GM06990 (cell line): ENCODE measurements around the gene RAB31.

Experiments used
- DNase-seq: peaks from one replicate; pipeline ENCODE4 v3.0.0-alpha.2; 2011; ENCODE audit not compliant: insufficient read length; ENCODE audit errors: extremely low read depth
- H3K27me3 ChIP-seq: replicated peaks from 2 replicates; pipeline ENCODE4 v1.6.0; 2011; ENCODE audit warnings: low read length; ENCODE audit not compliant: control insufficient read depth, insufficient read depth
- H3K36me3 ChIP-seq: 2 replicates; pipeline ENCODE4 v1.5.1; 2011; ENCODE audit warnings: low read length; ENCODE audit not compliant: control insufficient read depth, insufficient read depth
- H3K4me3 ChIP-seq: replicated peaks from 2 replicates; pipeline ENCODE4 v1.5.1; 2011; ENCODE audit warnings: low read depth, mild to moderate bottlenecking, control low read depth, low read length
- TF ChIP-seq, protein P1 (sequence below): IDR thresholded peaks from 2 replicates; pipeline ENCODE4 v1.5.1; 2011; ENCODE audit warnings: low read length, control low read depth, mild to moderate bottlenecking, inconsistent platforms; ENCODE audit not compliant: insufficient read depth, poor library complexity, severe bottlenecking

The RAB31 gene

GRCh38 chr18:9860682-9861081 lies 152.6 kb downstream of the RAB31 start:
- no peaks in the 10 kb centered on the region for H3K27me3 ChIP-seq
- TF ChIP-seq, protein P1, sequence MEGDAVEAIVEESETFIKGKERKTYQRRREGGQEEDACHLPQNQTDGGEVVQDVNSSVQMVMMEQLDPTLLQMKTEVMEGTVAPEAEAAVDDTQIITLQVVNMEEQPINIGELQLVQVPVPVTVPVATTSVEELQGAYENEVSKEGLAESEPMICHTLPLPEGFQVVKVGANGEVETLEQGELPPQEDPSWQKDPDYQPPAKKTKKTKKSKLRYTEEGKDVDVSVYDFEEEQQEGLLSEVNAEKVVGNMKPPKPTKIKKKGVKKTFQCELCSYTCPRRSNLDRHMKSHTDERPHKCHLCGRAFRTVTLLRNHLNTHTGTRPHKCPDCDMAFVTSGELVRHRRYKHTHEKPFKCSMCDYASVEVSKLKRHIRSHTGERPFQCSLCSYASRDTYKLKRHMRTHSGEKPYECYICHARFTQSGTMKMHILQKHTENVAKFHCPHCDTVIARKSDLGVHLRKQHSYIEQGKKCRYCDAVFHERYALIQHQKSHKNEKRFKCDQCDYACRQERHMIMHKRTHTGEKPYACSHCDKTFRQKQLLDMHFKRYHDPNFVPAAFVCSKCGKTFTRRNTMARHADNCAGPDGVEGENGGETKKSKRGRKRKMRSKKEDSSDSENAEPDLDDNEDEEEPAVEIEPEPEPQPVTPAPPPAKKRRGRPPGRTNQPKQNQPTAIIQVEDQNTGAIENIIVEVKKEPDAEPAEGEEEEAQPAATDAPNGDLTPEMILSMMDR = no peak
- peaks cover 2% of the 10 kb centered on the region; the same call in 1 of the 2 replicates for H3K36me3 ChIP-seq
- H3K4me3 ChIP-seq = no peak overlapping the region
- no peak for DNase-seq

GRCh38 chr18:9861157-9861556 lies 153.1 kb downstream of the RAB31 start:
- Histone ChIP-seq H3K36me3 (peaks cover 2% of the 10 kb centered on the region; the same call in 1 of the 2 replicates), H3K4me3 (no peak overlapping the region), H3K27me3 (no peaks in the 10 kb centered on the region)
- DNase-seq = no peak
- TF ChIP-seq, protein P1 = no peak

- Histone ChIP-seq H3K4me3 (no peak overlapping the region), H3K27me3 (no peaks in the 10 kb centered on the region), H3K36me3 (peaks cover 2% of the 10 kb centered on the region; the same call in 1 of the 2 replicates)
- TF ChIP-seq, protein P1 = no peak
- DNase-seq = no peak
Measured at GRCh38 chr18:9861933-9862332, 153.8 kb downstream of the RAB31 start.

DNA sequence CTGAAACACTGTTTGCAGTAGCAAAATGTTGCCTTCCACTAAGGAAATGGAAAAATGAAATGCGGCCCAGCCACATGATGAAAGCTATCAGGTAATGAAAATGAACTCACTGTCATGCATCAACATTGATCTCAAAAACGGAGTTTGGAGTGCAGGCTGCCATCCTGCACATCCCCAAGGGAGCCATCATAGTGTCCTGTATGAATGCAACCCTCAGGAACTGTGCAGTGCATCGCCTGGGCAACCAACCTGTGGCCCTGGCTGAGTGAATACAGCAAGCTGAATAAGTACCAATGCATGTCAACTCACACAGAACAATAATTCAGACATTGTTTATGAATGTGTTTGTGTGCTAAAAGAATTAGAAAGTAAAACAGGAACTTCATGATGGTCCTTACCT lies 154.6 kb downstream of the RAB31 start:
- Histone ChIP-seq H3K36me3 (peaks cover 2% of the 10 kb centered on the region; the same call in 1 of the 2 replicates), H3K27me3 (no peaks in the 10 kb centered on the region), H3K4me3 (no peak overlapping the region)
- TF ChIP-seq, protein P1 = no peak
- no peak for DNase-seq

DNA sequence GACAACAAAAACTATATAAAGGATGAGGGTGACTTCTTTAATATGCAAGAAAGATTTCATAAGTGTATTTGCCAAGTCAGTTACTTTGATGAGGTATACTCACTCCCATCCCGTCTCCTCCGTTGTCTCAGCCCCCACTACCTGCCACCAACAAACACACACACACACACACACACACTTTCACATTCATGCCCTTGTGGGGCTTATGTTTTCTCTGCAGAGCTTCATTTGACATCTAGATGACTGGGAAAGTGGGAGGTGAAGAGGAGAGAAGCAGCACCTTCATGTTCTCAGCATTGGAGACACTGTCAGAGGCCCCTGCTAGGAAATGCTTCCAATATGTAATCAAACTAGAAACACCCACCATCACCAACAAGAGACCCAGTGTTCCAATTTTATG lies 155.2 kb downstream of the RAB31 start:
- H3K27me3 ChIP-seq = no peaks in the 10 kb centered on the region
- TF ChIP-seq, protein P1 = no peak
- no peak overlapping the region for H3K4me3 ChIP-seq
- no peak for DNase-seq
- peaks cover 2% of the 10 kb centered on the region; the same call in 1 of the 2 replicates for H3K36me3 ChIP-seq

DNA sequence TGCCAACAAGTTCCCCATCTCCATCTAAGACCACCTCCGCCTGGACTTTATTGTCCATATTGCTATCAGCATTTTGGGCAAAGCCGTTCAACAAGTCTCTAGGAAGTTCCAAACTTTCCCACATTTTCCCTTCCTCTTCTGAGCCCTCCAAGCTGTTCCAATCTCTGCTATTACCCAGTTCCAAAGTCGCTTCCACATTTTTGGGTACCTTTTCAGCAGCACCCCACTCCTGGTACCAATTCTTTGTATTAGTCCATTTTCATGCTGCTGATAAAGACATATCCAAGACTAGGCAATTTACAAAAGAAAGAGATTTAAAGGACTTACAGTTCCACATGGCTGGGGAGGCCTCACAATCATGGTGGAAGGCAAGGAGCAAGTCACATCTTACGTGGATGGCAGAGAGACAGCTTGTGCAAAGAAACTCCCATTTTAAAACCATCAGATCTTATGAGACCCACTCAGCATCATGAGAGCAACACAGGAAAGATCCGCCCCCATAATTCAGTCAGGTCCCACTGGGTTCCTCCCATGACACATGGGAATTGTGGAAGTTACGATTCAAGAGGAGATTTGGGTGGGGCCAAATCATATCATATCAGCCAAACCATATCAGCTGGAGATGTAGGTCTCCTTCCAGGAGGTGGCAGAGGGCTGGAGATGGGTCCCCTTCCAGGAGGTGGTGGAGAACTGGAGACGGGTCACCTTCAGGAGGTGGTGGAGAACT lies 157.8 kb downstream of the RAB31 start:
- H3K36me3 ChIP-seq = peaks cover 2% of the 10 kb centered on the region; the same call in 1 of the 2 replicates
- H3K4me3 ChIP-seq = no peak overlapping the region
- TF ChIP-seq, protein P1 = no peak
- H3K27me3 ChIP-seq = no peaks in the 10 kb centered on the region
- no peak for DNase-seq
